NK-92 (cell line): Measurements from ENCODE around the gene CSAG3.
"Not testable (repeated sequence)": the region's sequence is repeated elsewhere in the genome, so short reads cannot be mapped to it uniquely, and the experiment has no call there.

Experiments
- DNase-seq: peaks from one replicate; lab custom pipeline; 2025; ENCODE audit not compliant: unreplicated experiment; lab: John Stamatoyannopoulos, UW

CSAG3 gene

DNA sequence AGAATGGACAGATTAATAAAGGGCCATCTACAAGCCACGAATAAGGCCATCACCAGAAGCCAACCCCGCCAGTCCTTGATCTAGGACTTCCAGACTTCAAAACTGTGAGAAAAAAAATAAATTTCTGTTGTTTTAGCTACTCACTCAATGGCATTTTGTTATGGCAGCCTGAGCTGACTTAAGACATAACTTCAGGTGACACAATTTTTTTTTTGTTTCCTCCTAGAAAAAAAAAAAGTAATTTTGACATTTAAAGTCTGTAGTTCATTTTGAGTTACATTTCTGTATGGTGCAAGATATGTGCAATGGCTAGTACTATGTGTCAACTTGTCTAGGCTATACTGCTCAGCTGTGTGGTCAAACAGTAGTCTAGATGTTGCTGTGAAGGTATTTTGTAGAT, at the start of gene CSAG3:
Gene CSAG3, plus strand, starts transcription at position 301 of the 400 bp plus-strand sequence.
- not testable (repeated sequence) for DNase-seq

DNA sequence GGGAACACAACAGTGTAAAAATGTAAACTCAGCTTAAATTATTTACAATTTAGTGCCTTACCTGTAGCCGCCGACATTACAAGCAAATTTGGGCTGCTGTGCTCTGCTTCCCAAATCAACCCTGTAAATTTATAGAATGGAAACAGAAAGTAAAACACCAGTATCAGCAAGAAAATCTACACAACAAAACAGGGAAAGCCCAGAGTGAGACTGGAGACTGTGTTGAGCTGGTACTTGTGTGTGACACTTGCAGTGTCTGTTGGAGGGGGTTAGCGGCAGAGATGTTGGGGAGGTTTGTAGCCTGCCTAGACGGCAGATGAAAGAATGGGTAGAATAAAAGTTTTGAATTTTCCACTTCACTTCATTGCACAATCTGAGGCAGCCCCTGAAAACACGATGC, 45.8 kb upstream of the CSAG3 start:
- DNase-seq = not testable (repeated sequence)

DNA sequence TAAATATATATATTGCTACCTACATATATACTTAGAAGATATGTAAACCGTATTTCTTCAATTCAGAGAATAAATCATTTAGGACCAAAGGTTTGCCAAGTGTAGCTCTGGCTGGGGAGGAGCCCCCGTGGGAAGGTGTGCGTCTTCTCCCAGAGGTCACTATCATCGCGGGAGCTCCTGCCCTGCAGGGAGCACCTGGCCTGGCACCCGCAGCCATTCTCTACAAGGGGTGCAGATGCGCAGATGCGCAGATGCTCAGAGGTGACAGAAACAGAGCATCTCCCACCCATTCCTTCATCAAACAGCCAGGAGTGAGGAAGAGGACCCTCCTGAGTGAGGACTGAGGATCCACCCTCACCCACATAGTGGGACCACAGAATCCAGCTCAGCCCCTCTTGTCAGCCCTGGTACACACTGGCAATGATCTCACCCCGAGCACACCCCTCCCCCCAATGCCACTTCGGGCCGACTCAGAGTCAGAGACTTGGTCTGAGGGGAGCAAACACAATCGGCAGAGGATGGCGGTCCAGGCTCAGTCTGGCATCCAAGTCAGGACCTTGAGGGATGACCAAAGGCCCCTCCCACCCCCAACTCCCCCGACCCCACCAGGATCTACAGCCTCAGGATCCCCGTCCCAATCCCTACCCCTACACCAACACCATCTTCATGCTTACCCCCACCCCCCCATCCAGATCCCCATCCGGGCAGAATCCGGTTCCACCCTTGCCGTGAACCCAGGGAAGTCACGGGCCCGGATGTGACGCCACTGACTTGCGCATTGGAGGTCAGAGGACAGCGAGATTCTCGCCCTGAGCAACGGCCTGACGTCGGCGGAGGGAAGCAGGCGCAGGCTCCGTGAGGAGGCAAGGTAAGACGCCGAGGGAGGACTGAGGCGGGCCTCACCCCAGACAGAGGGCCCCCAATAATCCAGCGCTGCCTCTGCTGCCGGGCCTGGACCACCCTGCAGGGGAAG, 44.9 kb upstream of the CSAG3 start, which contains the start of gene MAGEA2B:
Gene MAGEA2B, plus strand, starts transcription at position 814 of the 973 bp plus-strand sequence. CDS start 2,479 bp downstream, outside the sequence.
- DNase-seq = not testable (repeated sequence)

DNA sequence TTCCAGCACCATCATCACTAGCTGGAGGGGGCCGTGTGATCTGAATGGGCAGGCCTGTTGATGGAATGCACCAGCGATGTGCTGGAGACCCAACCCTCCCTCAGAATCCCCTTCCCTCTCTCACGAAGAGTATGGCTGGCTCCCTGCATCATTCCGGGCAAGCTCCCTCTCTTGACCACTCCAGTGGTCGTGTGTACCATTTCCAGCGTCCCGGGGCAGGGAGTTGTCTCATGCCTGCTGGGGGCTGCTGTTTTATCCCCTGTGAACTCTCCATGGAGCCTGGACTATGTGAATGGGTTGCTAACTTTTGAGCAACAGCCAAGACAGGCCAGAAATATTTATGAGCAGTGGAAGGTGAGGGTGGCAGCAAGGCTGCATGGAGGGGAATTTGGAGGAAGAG, 33.6 kb upstream of the CSAG3 start:
- DNase-seq = no peak

DNA sequence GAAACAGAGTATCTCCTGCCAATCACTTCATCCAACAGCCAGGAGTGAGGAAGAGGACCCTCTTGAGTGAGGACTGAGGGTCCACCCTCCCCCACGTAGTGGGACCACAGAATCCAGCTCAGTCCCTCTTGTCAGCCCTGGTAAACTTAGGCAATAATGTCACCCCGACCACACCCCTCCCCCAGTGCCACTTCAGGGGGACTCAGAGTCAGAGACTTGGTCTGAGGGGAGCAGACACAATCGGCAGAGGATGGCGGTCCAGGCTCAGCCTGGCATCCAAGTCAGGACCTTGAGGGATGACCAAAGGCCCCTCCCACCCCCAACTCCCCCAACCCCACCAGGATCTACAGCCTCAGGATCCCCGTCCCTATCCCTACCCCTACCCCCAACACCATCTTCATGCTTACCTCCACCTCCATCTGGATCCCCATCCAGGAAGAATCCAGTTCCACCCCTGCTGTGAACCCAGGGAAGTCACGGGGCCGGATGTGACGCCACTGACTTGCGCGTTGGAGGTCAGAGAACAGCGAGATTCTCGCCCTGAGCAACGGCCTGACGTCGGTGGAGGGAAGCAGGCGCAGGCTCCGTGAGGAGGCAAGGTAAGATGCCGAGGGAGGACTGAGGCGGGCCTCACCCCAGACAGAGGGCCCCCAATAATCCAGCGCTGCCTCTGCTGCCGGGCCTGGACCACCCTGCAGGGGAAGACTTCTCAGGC, 25.6 kb upstream of the CSAG3 start, which contains the start of the genes CSAG1 and MAGEA12:
Gene CSAG1, minus strand, starts transcription at position 461 of the 715 bp plus-strand sequence. CDS start 1,261 bp downstream, outside the sequence.
Gene MAGEA12, plus strand, starts transcription at position 497 of the 715 bp plus-strand sequence. CDS start 2,405 bp downstream, outside the sequence.
- no peak for DNase-seq

DNA sequence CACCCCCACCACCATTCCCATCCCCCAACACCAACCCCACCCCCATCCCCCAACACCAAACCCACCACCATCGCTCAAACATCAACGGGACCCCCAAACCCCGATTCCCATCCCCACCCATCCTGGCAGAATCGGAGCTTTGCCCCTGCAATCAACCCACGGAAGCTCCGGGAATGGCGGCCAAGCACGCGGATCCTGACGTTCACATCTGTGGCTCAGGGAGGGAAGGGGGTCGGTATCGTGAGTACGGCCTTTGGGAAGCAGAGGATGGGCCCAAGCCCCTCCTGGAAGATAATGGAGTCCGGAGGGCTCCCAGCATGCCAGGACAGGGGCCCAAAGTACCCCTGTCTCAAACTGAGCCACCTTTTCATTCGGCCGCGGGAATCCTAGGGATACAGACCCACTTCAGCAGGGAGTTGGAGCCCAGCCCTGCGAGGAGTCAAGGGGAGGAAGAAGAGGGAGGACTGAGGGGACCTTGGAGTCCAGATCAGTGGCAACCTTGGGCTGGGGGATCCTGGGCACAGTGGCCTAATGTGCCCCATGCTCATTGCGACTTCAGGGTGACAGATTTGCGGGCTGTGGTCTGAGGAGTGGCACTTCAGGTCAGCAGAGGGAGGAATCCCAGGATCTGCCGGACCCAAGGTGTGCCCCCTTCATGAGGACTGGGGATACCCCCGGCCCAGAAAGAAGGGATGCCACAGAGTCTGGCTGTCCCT, 24.7 kb upstream of the CSAG3 start:
- not testable (repeated sequence) for DNase-seq

DNA sequence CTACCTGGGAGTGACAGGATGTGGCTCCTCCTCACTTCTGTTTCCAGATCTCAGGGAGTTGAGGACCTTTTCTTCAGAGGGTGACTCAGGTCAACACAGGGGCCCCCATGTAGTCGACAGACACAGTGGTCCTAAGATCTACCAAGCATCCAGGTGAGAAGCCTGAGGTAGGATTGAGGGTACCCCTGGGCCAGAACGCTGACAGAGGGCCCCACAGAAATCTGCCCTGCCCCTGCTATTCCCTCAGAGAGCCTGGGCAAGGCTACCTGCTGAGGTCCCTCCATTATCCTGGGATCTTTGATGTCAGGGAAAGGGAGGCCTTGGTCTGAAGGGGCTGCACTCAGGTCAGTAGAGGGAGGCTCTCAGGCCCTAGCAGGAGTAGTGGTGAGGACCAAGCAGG, 23.9 kb upstream of the CSAG3 start:
- no peak for DNase-seq

DNA sequence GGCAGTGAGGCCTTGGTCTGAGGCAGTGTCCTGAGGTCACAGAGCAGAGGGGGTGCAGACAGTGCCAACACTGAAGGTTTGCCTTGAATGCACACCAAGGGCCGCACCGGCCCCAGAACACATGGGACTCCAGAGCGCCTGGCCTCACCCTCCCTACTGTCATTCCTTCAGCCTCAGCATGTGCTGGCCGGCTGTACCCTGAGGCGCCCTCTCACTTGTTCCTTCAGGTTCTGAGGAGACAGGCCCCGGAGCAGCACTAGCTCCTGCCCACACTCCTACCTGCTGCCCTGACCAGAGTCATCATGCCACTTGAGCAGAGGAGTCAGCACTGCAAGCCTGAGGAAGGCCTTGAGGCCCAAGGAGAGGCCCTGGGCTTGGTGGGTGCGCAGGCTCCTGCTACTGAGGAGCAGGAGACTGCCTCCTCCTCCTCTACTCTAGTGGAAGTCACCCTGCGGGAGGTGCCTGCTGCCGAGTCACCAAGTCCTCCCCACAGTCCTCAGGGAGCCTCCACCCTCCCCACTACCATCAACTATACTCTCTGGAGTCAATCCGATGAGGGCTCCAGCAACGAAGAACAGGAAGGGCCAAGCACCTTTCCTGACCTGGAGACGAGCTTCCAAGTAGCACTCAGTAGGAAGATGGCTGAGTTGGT, 23.0 kb upstream of the CSAG3 start:
- DNase-seq = no peak

DNA sequence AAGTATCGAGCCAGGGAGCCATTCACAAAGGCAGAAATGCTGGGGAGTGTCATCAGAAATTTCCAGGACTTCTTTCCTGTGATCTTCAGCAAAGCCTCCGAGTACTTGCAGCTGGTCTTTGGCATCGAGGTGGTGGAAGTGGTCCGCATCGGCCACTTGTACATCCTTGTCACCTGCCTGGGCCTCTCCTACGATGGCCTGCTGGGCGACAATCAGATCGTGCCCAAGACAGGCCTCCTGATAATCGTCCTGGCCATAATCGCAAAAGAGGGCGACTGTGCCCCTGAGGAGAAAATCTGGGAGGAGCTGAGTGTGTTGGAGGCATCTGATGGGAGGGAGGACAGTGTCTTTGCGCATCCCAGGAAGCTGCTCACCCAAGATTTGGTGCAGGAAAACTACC, 22.5 kb upstream of the CSAG3 start:
- DNase-seq = not testable (repeated sequence)

DNA sequence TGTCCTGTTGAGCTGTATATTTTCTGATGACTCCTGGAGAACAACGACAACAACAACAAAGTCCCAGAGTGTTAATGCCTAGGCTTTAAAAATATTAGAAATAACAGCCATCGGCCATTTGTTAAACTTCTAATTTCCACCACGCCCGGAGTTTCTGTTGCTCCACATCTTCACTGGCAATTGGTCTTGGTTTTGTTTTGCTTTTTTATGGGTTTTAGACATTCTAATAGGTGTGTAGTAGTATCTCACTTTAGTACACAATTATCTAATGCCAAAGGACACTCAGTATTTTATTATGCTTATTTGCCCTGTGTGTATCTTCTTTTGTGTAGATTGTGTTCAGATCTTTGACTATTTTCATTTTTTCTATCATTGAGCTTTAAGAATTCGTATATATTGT, 20.5 kb upstream of the CSAG3 start:
- DNase-seq = no peak

DNA sequence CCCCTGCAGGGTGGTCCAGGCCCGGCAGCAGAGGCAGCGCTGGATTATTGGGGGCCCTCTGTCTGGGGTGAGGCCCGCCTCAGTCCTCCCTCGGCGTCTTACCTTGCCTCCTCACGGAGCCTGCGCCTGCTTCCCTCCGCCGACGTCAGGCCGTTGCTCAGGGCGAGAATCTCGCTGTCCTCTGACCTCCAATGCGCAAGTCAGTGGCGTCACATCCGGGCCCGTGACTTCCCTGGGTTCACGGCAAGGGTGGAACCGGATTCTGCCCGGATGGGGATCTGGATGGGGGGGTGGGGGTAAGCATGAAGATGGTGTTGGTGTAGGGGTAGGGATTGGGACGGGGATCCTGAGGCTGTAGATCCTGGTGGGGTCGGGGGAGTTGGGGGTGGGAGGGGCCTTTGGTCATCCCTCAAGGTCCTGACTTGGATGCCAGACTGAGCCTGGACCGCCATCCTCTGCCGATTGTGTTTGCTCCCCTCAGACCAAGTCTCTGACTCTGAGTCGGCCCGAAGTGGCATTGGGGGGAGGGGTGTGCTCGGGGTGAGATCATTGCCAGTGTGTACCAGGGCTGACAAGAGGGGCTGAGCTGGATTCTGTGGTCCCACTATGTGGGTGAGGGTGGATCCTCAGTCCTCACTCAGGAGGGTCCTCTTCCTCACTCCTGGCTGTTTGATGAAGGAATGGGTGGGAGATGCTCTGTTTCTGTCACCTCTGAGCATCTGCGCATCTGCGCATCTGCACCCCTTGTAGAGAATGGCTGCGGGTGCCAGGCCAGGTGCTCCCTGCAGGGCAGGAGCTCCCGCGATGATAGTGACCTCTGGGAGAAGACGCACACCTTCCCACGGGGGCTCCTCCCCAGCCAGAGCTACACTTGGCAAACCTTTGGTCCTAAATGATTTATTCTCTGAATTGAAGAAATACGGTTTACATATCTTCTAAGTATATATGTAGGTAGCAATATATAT, 5.0 kb upstream of the CSAG3 start, which contains the start of gene MAGEA2:
Gene MAGEA2, minus strand, starts transcription at position 157 of the 965 bp plus-strand sequence. CDS start 2,479 bp downstream, outside the sequence.
- DNase-seq = not testable (repeated sequence)

DNA sequence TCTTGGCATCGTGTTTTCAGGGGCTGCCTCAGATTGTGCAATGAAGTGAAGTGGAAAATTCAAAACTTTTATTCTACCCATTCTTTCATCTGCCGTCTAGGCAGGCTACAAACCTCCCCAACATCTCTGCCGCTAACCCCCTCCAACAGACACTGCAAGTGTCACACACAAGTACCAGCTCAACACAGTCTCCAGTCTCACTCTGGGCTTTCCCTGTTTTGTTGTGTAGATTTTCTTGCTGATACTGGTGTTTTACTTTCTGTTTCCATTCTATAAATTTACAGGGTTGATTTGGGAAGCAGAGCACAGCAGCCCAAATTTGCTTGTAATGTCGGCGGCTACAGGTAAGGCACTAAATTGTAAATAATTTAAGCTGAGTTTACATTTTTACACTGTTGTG, 4.1 kb upstream of the CSAG3 start:
- DNase-seq = not testable (repeated sequence)

DNA sequence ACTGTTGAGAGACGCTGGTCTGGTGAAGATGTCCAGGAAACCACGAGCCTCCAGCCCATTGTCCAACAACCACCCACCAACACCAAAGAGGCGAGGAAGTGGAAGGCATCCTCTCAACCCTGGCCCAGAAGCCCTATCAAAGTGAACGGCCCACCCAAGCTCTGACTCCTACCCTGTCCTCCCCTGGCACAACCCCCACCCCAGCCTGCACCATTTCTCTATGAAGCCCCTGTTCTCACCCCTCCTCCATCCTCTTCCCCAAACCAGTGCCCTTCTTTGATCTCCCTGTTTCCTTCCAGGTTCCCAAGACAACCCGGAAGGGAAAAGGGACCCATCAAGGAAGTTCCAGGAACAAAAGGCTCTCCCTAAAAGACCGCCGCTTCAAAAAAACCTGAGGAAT, 526 bp downstream of the CSAG3 start:
- not testable (repeated sequence) for DNase-seq

DNA sequence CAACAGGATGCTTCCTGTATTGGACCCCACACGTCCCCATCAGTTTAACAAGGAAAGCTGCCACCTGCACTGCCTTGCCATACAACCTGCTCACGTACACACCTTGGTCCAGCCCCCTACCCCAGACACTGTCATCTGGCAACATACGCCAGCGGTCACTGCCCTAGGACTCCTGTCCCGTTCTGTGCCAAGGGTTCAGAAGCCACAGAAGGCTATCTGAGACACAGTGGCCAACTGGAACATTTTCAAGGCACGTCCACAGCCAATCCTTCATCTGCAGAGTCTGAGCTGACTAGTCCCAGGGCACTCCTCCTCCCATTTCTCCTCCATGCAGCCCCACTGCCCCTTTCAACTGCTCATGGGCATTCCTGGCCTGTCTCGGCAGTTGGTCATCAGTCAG, 2.6 kb downstream of the CSAG3 start:
- not testable (repeated sequence) for DNase-seq

DNA sequence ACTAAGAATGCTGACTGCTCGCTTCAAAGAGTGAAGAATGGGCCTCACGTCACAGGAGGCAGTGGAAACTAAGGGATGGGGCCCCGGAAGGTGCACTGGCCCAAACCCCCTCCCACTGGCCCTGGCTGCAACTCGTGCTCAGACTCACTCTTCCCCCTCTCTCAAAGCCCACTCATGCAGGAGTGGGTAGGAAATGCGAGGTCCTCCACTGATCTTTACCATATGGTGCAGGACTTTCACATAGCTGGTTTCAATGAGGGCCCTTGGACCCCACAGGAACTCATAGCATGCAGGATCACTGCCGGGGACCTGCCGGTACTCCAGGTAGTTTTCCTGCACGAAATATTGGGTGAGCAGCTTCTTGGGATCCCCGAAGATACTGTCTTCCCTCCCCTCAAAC, 7.5 kb downstream of the CSAG3 start:
- not testable (repeated sequence) for DNase-seq

DNA sequence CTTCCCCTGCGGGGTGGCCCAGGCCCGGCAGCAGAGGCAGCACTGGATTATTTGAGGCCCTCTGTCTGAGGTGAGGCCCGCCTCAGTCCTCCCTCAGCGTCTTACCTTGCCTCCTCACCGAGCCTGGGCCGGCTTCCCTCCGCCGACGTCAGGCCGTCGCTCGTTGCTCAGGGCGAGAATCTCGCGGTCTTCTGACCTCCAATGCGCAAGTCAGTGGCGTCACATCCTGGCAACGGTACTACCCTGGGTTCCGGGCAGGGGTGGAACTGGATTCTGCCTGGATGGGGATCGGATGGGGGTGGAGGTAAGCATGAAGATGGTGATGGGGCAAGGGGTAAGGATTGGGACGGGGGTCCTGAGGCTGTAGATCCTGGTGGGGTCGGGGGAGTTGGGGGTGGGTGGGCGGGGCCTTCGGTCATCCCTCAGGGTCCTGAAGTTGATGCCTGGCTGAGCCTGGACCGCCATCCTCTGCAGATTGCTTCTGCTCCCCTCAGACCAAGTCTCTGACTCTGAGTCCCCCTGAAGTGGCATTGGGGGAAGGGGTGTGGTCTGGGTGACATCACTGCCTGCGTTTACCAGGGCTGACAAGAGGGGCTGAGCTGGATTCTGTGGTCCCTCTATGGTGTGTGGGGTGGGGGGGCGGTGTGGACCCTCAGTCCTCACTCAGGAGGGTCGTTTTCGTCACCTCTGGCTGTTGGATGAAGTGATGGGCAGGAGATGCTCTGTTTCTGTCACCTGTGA, 10.7 kb downstream of the CSAG3 start, which contains the start of gene MAGEA6:
Gene MAGEA6, minus strand, starts transcription at position 141 of the 741 bp plus-strand sequence. CDS start 2,039 bp downstream, outside the sequence.
- not testable (repeated sequence) for DNase-seq

DNA sequence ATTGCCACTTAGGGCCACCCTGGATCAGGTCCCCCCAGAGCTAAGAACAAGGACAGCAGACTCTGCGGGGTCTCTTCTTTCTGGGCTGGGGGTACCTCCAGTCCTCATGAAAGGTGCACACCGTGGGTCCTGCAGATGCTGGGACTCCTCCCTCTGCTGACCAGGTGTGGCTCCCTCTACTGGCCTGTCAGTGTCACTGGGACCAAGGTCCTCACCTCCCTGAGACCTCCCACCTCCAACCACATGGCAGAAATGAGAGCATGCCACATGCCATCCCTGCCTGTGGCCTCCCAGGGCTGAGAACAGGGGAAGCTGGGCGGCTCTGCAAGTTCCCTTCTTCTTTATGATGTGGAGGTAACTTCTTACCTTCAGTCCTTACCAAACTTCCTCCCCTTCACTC, 28.0 kb downstream of the CSAG3 start:
- DNase-seq = not testable (repeated sequence)

DNA sequence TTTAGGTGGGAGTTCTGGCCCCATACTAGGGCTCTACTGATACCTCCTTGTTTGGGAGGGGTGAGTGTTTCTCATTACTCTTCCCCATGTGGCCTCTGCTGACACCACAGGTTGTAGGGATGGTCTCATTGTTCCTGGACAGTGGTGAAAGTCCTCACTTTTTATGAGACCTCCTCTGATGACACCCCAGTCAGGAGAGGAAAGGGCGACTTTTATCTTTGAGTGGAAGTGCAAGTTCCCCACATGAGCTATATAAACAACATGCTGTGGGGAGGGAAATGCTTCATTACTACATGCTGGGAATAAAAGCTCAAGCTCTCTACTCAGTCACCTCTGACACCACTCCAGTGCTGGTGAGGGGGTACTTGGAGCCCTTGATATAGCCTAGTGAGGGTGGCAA, 39.9 kb downstream of the CSAG3 start:
- no peak for DNase-seq
